HG03175 (cell line): ENCODE measurements around the gene FEM1A.
"Not testable (repeated sequence)": the region's sequence is repeated elsewhere in the genome, so short reads cannot be mapped to it uniquely, and the experiment has no call there.

Source experiments
- ATAC-seq: cut with Tn5 transposase; IDR thresholded peaks from one replicate; pipeline ENCODE4 v1.9.1; 2021; ENCODE audit warnings: mild to moderate bottlenecking, moderate library complexity; ENCODE audit not compliant: unreplicated experiment

The FEM1A gene

GRCh38 chr19:4845975-4846374 is 54.4 kb downstream of the FEM1A start:
- not testable (repeated sequence) for ATAC-seq

DNA sequence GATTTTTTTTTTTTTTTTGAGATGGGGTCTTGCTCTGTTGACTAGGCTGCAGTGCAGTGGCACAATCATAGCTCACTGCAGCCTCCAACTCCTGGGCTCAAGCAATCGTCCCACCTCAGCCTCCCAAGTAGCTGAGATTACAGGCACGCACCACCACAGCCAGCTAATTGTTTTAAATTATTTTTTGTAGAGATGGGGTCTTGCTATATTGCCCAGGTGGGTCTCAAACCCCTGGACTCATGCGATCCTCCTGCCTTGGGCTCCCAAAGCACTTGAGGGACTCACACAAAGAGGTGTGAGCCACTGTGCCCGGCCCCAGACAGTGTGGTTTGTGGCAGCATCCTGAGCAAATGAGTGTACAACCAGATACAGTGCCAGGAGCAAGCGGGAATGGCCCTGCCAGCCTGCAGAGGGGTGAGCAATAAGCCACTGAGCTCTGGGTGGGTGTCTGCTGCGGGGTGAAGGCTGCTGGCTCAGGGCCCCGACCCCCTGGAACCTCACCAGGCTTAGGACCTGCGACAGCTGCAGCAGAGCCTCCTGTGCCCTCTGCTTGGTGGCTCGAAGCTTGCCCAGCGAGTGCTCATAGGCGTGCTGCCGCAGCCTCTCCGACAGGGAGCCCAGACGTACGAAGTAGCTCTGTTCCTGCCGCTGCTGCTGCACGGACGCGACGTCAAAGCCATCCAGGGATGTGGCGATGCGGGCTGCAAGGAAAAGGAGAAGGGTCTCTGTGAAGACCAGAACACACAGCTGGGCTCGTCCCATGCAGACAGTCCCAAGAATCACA is 55.8 kb downstream of the FEM1A start:
- no peak for ATAC-seq

DNA sequence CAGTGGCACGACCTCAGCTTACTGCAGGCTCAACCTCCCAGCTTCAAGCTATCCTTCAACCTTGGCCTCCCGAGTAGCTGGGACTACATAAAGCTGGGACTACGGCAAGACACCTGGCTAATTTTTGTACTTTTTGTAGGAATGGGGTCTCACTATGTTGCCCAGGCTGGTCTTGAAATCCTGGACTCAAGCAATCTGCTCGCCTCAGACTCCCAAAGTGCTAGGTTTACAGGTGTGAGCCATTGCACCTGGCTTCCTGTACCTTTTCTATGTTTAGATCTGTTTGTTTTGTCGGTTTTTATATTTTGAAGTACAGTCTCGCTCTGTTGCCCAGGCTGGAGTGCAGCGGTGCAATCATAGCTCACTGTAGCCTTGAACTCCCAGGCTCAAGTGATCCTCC is 57.5 kb downstream of the FEM1A start:
- ATAC-seq = no peak
